Activated T-cell treated with anti-CD3 and anti-CD28 coated beads for 1 hour (primary cell): ENCODE data around the gene SENP6.
"Not testable (repeated sequence)": the region's sequence is repeated elsewhere in the genome, so short reads cannot be mapped to it uniquely, and the experiment has no call there.

ENCODE experiments used
- DNase-seq: peaks from one replicate; pipeline ENCODE4 v3.0.0-alpha.2; 2020; ENCODE audit warnings: low read depth

The SENP6 gene

GRCh38 chr6:75608304-75608703, 6.6 kb downstream of the SENP6 start:
- no peak for DNase-seq

GRCh38 chr6:75608956-75609533, 7.4 kb downstream of the SENP6 start:
- no peak for DNase-seq

- no peak for DNase-seq
These were observed 8.2 kb downstream of the SENP6 start for GRCh38 chr6:75609639-75610590.

GRCh38 chr6:75611011-75611701, 9.5 kb downstream of the SENP6 start:
- no peak for DNase-seq

GRCh38 chr6:75611702-75612375, 10.2 kb downstream of the SENP6 start:
- no peak for DNase-seq

GRCh38 chr6:75612434-75612833, 10.8 kb downstream of the SENP6 start:
- DNase-seq = no peak

GRCh38 chr6:75613056-75613501, 11.4 kb downstream of the SENP6 start:
- no peak for DNase-seq

GRCh38 chr6:75618437-75618836, 16.8 kb downstream of the SENP6 start:
- no peak for DNase-seq

- DNase-seq = no peak
These were observed 17.7 kb downstream of the SENP6 start for GRCh38 chr6:75619230-75619899.

GRCh38 chr6:75620381-75621304, 19.0 kb downstream of the SENP6 start:
- no peak for DNase-seq

- DNase-seq = no peak
These were observed 20.2 kb downstream of the SENP6 start for GRCh38 chr6:75621846-75622245.

- DNase-seq = no peak
These were observed 21.8 kb downstream of the SENP6 start for GRCh38 chr6:75623491-75623890.

- no peak for DNase-seq
These were observed 22.7 kb downstream of the SENP6 start for GRCh38 chr6:75624335-75624734.

- DNase-seq = no peak
These were observed 23.3 kb downstream of the SENP6 start for GRCh38 chr6:75624988-75625387.

- DNase-seq = no peak
These were observed 24.9 kb downstream of the SENP6 start for GRCh38 chr6:75626561-75626960.

- DNase-seq = not testable (repeated sequence)
These were observed 26.0 kb downstream of the SENP6 start for GRCh38 chr6:75627708-75628107.

GRCh38 chr6:75631859-75632635, 30.4 kb downstream of the SENP6 start:
- no peak for DNase-seq

GRCh38 chr6:75633045-75633444, 31.4 kb downstream of the SENP6 start:
- no peak for DNase-seq

- DNase-seq = no peak
These were observed 40.6 kb downstream of the SENP6 start for GRCh38 chr6:75642311-75642710.

- no peak for DNase-seq
These were observed 41.5 kb downstream of the SENP6 start for GRCh38 chr6:75643173-75643572.
